Measurements from ENCODE around the gene CDKL2.
"Not testable (repeated sequence)": the region's sequence is repeated elsewhere in the genome, so short reads cannot be mapped to it uniquely, and the experiment has no call there.

GRCh38 chr4:75537308-75537707, 93.0 kb downstream of the CDKL2 start:
- not testable (repeated sequence) for TF ChIP-seq L3MBTL2 (conservative IDR thresholded peaks at IDR 0.05); SP1 (IDR thresholded peaks at IDR 0.05); NFRKB (IDR thresholded peaks at IDR 0.05); CTBP1 (IDR thresholded peaks at IDR 0.05; ENCODE audit: borderline replicate concordance); BHLHE40 (IDR thresholded peaks at IDR 0.05; ENCODE audit: borderline replicate concordance); HDGF (IDR thresholded peaks at IDR 0.05; ENCODE audit: borderline replicate concordance); FOXK2 (IDR thresholded peaks at IDR 0.05); FOXA1 (IDR thresholded peaks at IDR 0.05); ELF4 (IDR thresholded peaks at IDR 0.05); TARDBP (IDR thresholded peaks at IDR 0.05); PKNOX1 (IDR thresholded peaks at IDR 0.05); ARNT (IDR thresholded peaks at IDR 0.05); SUZ12 (IDR thresholded peaks at IDR 0.05)
